ES-I3 (cell line): ENCODE results near the gene KRABD2.

ENCODE experiments used
- H3K36me3 ChIP-seq: 2 replicates; pipeline ENCODE4 v1.6.1; 2013; ENCODE audit warnings: mild to moderate bottlenecking, low read length, control low read depth, moderate library complexity; ENCODE audit not compliant: insufficient read depth
- H3K4me1 ChIP-seq: 2 replicates; pipeline ENCODE4 v1.6.1; 2013; ENCODE audit warnings: mild to moderate bottlenecking, control low read depth, low read length; ENCODE audit not compliant: insufficient read depth
- H3K9ac ChIP-seq: 2 replicates; pipeline ENCODE4 v1.6.1; 2013; ENCODE audit warnings: low read depth, mild to moderate bottlenecking, low read length, moderate library complexity
- H3K9me3 ChIP-seq: 2 replicates; pipeline ENCODE4 v1.6.1; 2013; ENCODE audit warnings: mild to moderate bottlenecking, low read length, moderate library complexity; ENCODE audit not compliant: control insufficient read depth, insufficient read depth

The KRABD2 gene

GRCh38 chr17:8337802-8338752 is 38.4 kb downstream of the KRABD2 start:
- Histone ChIP-seq H3K36me3 (no peaks in the 10 kb centered on the region), H3K4me1 (peaks cover 21% of the 10 kb centered on the region), H3K9ac (no peak overlapping the region), H3K9me3 (no peaks in the 10 kb centered on the region)

- H3K9me3 ChIP-seq, result no peaks in the 10 kb centered on the region
- no peaks in the 10 kb centered on the region for H3K36me3 ChIP-seq
- no peak overlapping the region for H3K9ac ChIP-seq
- H3K4me1 ChIP-seq, result peaks cover 9% of the 10 kb centered on the region
Observed at GRCh38 chr17:8333281-8333680, 43.2 kb downstream of the KRABD2 start.

- H3K9me3 ChIP-seq, result no peaks in the 10 kb centered on the region
- H3K4me1 ChIP-seq, result peaks cover 6% of the 10 kb centered on the region; the same call in 1 of the 2 replicates
- no peaks in the 10 kb centered on the region for H3K36me3 ChIP-seq
- no peak overlapping the region for H3K9ac ChIP-seq
Observed at GRCh38 chr17:8332688-8333087, 43.8 kb downstream of the KRABD2 start.

- Histone ChIP-seq H3K9ac (no peak overlapping the region), H3K4me1 (peaks cover 6% of the 10 kb centered on the region; the same call in 1 of the 2 replicates), H3K9me3 (no peaks in the 10 kb centered on the region), H3K36me3 (no peaks in the 10 kb centered on the region)
Observed at GRCh38 chr17:8332128-8332527, 44.4 kb downstream of the KRABD2 start.

- peak overlapping the region; percentile 56 for H3K9ac ChIP-seq
- no peaks in the 10 kb centered on the region for H3K36me3 ChIP-seq
- no peaks in the 10 kb centered on the region for H3K9me3 ChIP-seq
- peaks cover 7% of the 10 kb centered on the region for H3K4me1 ChIP-seq
Observed at GRCh38 chr17:8327303-8327649, 49.2 kb downstream of the KRABD2 start.
